GM12878 (cell line): ENCODE measurements around the gene DGKB.

Source experiments
- BMI1 ChIP-seq: fragments of 450-650 bp; IDR thresholded peaks from 2 replicates; pipeline ENCODE4 v1.6.1; 2016; ENCODE audit warnings: mild to moderate bottlenecking, moderate library complexity, borderline replicate concordance
- HDAC2 ChIP-seq: fragments of 200-600 bp; sonication (generic); IDR thresholded peaks from 2 replicates; pipeline ENCODE4 v1.6.1; 2017
- NR2F1 ChIP-seq: fragments of 450-650 bp; conservative IDR thresholded peaks from 2 replicates; pipeline ENCODE4 v1.6.1; 2017; ENCODE audit warnings: mild to moderate bottlenecking
- POLR2AphosphoS5 ChIP-seq: IDR thresholded peaks from 2 replicates; pipeline ENCODE4 v1.6.1; 2011; ENCODE audit warnings: mild to moderate bottlenecking, low read length, inconsistent platforms
- TBL1XR1 ChIP-seq: IDR thresholded peaks from 2 replicates; pipeline ENCODE4 v1.6.1; 2012; ENCODE audit warnings: low read depth, low read length, improper control_type of control experiment
- ZBED1 ChIP-seq: IDR thresholded peaks from 2 replicates; pipeline ENCODE4 v1.6.1; 2016; ENCODE audit warnings: borderline replicate concordance
- TF ChIP-seq, protein P1 (sequence below): IDR thresholded peaks from 2 replicates; pipeline ENCODE4 v1.6.1; 2011; ENCODE audit warnings: low read depth, low read length, improper control_type of control experiment, borderline replicate concordance

DNA sequence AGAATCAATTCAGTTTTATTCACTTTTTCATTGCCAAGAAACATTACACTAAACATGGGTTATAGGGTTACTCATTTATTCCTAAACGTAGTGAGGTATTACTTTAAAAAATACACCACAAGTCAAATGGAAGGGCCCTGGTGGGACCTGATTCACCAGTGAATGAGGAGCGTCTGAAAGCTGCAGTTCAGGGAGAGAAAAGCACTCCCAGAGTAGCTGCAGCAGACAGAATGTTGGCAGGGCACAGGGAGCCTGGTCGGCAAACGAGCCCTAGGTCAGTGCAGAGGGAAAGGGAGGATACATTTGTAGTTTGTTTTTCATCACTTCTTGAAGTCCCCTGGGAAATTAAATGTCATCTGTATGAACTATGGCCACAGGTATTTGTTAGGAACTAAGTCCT is 551.4 kb downstream of the DGKB start:
- TF ChIP-seq NR2F1, result no peak
- no peak for TF ChIP-seq ZBED1
- TF ChIP-seq, protein P1, sequence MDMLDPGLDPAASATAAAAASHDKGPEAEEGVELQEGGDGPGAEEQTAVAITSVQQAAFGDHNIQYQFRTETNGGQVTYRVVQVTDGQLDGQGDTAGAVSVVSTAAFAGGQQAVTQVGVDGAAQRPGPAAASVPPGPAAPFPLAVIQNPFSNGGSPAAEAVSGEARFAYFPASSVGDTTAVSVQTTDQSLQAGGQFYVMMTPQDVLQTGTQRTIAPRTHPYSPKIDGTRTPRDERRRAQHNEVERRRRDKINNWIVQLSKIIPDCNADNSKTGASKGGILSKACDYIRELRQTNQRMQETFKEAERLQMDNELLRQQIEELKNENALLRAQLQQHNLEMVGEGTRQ, result no peak
- no peak for TF ChIP-seq POLR2AphosphoS5
- TF ChIP-seq BMI1, result no peak
- TF ChIP-seq TBL1XR1, result no peak
- no peak for TF ChIP-seq HDAC2
